GM12878 (cell line): ENCODE measurements around the gene CARD14. TPM values are rescaled to one million over a fixed set of nuclear protein-coding genes. Genes with fewer than 3 reads are reported as not detected.

Experiments
- JUNB ChIP-seq: IDR thresholded peaks from 2 replicates; pipeline ENCODE4 v1.6.1; 2016; ENCODE audit warnings: antibody characterized with exemption, mild to moderate bottlenecking
- JUND ChIP-seq: IDR thresholded peaks from 2 replicates; pipeline ENCODE4 v1.6.1; 2012; ENCODE audit warnings: low read depth, mild to moderate bottlenecking, low read length, improper control_type of control experiment, moderate library complexity
- KDM1A ChIP-seq: fragments of 200-600 bp; sonication (generic); IDR thresholded peaks from 2 replicates; pipeline ENCODE4 v1.6.1; 2016; ENCODE audit warnings: borderline replicate concordance
- NBN ChIP-seq: fragments of 450-650 bp; IDR thresholded peaks from 2 replicates; pipeline ENCODE4 v1.6.1; 2016
- NFIC ChIP-seq: IDR thresholded peaks from 2 replicates; pipeline ENCODE4 v1.6.1; 2012; ENCODE audit warnings: low read depth, mild to moderate bottlenecking, inconsistent platforms, low read length, moderate library complexity
- RUNX3 ChIP-seq: IDR thresholded peaks from 2 replicates; pipeline ENCODE4 v1.6.1; 2012; ENCODE audit warnings: low read length, inconsistent platforms
- SMC3 ChIP-seq: IDR thresholded peaks from 2 replicates; pipeline ENCODE4 v1.6.1; 2011; ENCODE audit warnings: low read length, improper control_type of control experiment, borderline replicate concordance
- SUPT20H ChIP-seq: IDR thresholded peaks from 2 replicates; pipeline ENCODE4 v1.6.1; 2011; ENCODE audit warnings: low read depth, mild to moderate bottlenecking, low read length, moderate library complexity, borderline replicate concordance; ENCODE audit not compliant: control insufficient read depth
- SUZ12 ChIP-seq: fragments of 200-600 bp; sonication (generic); IDR thresholded peaks from one replicate; pipeline ENCODE4 v1.6.1; 2018; ENCODE audit warnings: antibody characterized with exemption, mild to moderate bottlenecking; ENCODE audit not compliant: unreplicated experiment
- ZNF24 ChIP-seq: fragments of 450-650 bp; IDR thresholded peaks from 2 replicates; pipeline ENCODE4 v1.6.1; 2017; ENCODE audit warnings: antibody characterized with exemption, mild to moderate bottlenecking
- ZZZ3 ChIP-seq: IDR thresholded peaks from 2 replicates; pipeline ENCODE4 v1.6.1; 2011; ENCODE audit warnings: low read depth; ENCODE audit not compliant: control insufficient read depth, insufficient read length
- polyA plus RNA-seq, 11 experiments: library from polyadenylated mRNA; depleted of rRNA in 4 of 11; unstranded in 6 of 11; stranded (reverse) in 5 of 11; fragments of >200 nt; fragmentation: Nextera tagmentation in 4 of 11; fragmentation: Illumina TruSeq in 1 of 11; extraction: Ambion mirVana in 4 of 11; extraction: Trizol in 1 of 11; gene quantifications; 1 replicate in 1 of 11; 2 replicates in 10 of 11; pipeline versions ENCODE4 v1.2.1 to v1.2.3, GENCODE V29; 2011 to 2016; ENCODE audit warnings: inconsistent platforms in 2 of 11, missing spikeins in 2 of 11, low read depth in 1 of 11
- total RNA-seq, 4 experiments: library from RNA; depleted of rRNA in 3 of 4; stranded (reverse); fragments of >200 nt in 3 of 4; fragmentation: Illumina TruSeq in 1 of 4; extraction: Trizol in 1 of 4; gene quantifications; 2 replicates each; pipeline versions ENCODE4 v1.2.1 to v1.2.3, GENCODE V29; 2013 to 2021
- TF ChIP-seq, protein P1 (sequence below): fragments of 450-650 bp; IDR thresholded peaks from 2 replicates; pipeline ENCODE4 v1.6.1; 2016; ENCODE audit warnings: mild to moderate bottlenecking, moderate library complexity, borderline replicate concordance
- TF ChIP-seq, protein P2 (sequence below): fragments of 450-650 bp; IDR thresholded peaks from 2 replicates; pipeline ENCODE4 v1.6.1; 2017; ENCODE audit warnings: mild to moderate bottlenecking, moderate library complexity
- TF ChIP-seq, protein P3 (sequence below): IDR thresholded peaks from 2 replicates; pipeline ENCODE4 v1.6.1; 2011; ENCODE audit warnings: borderline replicate concordance, low read depth, mild to moderate bottlenecking, moderate library complexity, low read length; ENCODE audit not compliant: insufficient read depth, poor library complexity, severe bottlenecking

The CARD14 gene
- total and polyA plus RNA-seq, 10 of the 15 experiments (the other 5 are each of a cell fraction or from before 2014, with no cell fraction given): 0.08 to 0.15 TPM; not detected in 8

DNA sequence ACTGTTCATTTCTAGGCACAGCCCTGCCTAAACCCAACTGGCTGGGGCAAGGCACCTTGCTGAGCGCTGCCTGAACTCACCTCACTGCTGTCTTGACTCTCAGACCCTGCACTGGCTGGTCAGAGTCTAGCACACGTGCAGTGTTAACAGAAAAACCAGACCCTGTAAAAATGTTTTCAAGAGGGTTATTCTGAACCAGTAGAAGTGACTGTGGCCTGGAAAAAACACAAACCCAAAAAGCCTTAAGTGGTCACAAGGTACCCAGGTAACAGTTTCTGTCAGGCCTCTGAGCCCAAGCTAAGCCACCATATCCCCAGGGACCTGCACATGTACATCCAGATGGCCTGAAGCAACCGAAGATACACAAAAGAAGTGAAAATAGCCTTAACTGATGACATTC lies 16.8 kb upstream of the CARD14 start (continued):
- TF ChIP-seq, protein P1, sequence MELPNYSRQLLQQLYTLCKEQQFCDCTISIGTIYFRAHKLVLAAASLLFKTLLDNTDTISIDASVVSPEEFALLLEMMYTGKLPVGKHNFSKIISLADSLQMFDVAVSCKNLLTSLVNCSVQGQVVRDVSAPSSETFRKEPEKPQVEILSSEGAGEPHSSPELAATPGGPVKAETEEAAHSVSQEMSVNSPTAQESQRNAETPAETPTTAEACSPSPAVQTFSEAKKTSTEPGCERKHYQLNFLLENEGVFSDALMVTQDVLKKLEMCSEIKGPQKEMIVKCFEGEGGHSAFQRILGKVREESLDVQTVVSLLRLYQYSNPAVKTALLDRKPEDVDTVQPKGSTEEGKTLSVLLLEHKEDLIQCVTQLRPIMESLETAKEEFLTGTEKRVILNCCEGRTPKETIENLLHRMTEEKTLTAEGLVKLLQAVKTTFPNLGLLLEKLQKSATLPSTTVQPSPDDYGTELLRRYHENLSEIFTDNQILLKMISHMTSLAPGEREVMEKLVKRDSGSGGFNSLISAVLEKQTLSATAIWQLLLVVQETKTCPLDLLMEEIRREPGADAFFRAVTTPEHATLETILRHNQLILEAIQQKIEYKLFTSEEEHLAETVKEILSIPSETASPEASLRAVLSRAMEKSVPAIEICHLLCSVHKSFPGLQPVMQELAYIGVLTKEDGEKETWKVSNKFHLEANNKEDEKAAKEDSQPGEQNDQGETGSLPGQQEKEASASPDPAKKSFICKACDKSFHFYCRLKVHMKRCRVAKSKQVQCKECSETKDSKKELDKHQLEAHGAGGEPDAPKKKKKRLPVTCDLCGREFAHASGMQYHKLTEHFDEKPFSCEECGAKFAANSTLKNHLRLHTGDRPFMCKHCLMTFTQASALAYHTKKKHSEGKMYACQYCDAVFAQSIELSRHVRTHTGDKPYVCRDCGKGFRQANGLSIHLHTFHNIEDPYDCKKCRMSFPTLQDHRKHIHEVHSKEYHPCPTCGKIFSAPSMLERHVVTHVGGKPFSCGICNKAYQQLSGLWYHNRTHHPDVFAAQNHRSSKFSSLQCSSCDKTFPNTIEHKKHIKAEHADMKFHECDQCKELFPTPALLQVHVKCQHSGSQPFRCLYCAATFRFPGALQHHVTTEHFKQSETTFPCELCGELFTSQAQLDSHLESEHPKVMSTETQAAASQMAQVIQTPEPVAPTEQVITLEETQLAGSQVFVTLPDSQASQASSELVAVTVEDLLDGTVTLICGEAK: no peak
- TF ChIP-seq SMC3: no peak
- no peak for TF ChIP-seq SUPT20H
- TF ChIP-seq, protein P2, sequence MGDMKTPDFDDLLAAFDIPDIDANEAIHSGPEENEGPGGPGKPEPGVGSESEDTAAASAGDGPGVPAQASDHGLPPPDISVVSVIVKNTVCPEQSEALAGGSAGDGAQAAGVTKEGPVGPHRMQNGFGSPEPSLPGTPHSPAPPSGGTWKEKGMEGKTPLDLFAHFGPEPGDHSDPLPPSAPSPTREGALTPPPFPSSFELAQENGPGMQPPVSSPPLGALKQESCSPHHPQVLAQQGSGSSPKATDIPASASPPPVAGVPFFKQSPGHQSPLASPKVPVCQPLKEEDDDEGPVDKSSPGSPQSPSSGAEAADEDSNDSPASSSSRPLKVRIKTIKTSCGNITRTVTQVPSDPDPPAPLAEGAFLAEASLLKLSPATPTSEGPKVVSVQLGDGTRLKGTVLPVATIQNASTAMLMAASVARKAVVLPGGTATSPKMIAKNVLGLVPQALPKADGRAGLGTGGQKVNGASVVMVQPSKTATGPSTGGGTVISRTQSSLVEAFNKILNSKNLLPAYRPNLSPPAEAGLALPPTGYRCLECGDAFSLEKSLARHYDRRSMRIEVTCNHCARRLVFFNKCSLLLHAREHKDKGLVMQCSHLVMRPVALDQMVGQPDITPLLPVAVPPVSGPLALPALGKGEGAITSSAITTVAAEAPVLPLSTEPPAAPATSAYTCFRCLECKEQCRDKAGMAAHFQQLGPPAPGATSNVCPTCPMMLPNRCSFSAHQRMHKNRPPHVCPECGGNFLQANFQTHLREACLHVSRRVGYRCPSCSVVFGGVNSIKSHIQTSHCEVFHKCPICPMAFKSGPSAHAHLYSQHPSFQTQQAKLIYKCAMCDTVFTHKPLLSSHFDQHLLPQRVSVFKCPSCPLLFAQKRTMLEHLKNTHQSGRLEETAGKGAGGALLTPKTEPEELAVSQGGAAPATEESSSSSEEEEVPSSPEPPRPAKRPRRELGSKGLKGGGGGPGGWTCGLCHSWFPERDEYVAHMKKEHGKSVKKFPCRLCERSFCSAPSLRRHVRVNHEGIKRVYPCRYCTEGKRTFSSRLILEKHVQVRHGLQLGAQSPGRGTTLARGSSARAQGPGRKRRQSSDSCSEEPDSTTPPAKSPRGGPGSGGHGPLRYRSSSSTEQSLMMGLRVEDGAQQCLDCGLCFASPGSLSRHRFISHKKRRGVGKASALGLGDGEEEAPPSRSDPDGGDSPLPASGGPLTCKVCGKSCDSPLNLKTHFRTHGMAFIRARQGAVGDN: peak; percentile 39; the same call in 1 of the 2 replicates
- no peak for TF ChIP-seq JUND
- no peak for TF ChIP-seq SUZ12
- no peak for TF ChIP-seq JUNB
- no peak for TF ChIP-seq ZZZ3
- no peak for TF ChIP-seq ZNF24
- TF ChIP-seq, protein P3, sequence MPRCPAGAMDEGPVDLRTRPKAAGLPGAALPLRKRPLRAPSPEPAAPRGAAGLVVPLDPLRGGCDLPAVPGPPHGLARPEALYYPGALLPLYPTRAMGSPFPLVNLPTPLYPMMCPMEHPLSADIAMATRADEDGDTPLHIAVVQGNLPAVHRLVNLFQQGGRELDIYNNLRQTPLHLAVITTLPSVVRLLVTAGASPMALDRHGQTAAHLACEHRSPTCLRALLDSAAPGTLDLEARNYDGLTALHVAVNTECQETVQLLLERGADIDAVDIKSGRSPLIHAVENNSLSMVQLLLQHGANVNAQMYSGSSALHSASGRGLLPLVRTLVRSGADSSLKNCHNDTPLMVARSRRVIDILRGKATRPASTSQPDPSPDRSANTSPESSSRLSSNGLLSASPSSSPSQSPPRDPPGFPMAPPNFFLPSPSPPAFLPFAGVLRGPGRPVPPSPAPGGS: no peak
- no peak for TF ChIP-seq NBN
- TF ChIP-seq RUNX3: 0 out of 2 replicates have a peak, but pooled peaks have one; percentile 16
- TF ChIP-seq KDM1A: no peak
- no peak for TF ChIP-seq NFIC
